ENCODE results near the gene SCNN1A. TPM values are rescaled to one million over a fixed set of nuclear protein-coding genes. Genes with fewer than 3 reads are reported as not detected.

Gene SCNN1A
- total and polyA plus RNA-seq, 2 donors (not counting 1 experiment from before 2014, with no cell fraction given): under 0.01 to 0.05 TPM

DNA sequence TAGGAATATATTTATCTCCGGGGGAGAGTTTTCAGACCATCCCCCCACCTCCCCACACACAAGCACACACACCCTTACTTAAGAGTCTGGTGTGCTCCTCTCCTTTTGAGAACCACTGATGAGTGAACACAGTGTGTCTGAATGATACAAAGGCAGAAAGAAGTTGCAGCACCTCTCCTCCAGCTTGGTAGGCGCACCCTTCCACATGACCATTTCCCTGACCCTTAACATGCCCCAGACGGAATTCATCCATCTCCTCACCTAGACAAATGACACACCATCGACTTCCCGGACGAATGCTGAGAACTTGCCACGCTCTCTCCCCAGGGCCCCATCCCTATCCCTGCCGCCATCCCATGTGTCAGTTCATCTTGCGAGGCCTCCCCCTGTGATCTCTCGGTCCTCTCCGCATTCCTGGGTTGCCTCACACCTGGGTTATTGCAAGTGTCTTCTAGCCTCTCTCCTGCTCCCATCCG lies 37.4 kb downstream of the SCNN1A start:
- Histone ChIP-seq H3K9me3 (ENCODE audit: control insufficient read depth, insufficient read depth, low read depth, low read length) (no peaks in the 10 kb centered on the region), H3K27me3 (ENCODE audit: control insufficient read depth, insufficient read depth, low read length) (no peaks in the 10 kb centered on the region), H3K27ac (ENCODE audit: insufficient read depth, low read length) (peak overlapping the region; percentile 99), H3K4me3 (replicated peaks in 1 of 4; ENCODE audit: control extremely low read depth in 1 of 4, insufficient read depth in 1 of 4, low read depth in 3 of 4, low read length in 4 of 4) (peak overlapping the region; percentile 34 to 100 (median 66)), H3K36me3 (ENCODE audit: control insufficient read depth, insufficient read depth, low read length) (peaks cover 14% of the 10 kb centered on the region), H3K4me1 (ENCODE audit: control insufficient read depth, extremely low read depth, insufficient read depth, low read length) (peaks cover 53% of the 10 kb centered on the region), H3K79me2 (ENCODE audit: control insufficient read depth, insufficient read depth, low read length) (peaks cover 80% of the 10 kb centered on the region), H3K4me2 (ENCODE audit: extremely low read depth, insufficient read depth, low read length) (peak overlapping the region; percentile 95), H3K9ac (ENCODE audit: insufficient read depth, low read length) (peak overlapping the region; percentile 75), H4K20me1 (ENCODE audit: control insufficient read depth, extremely low read depth, insufficient read depth, low read length) (peaks cover 2% of the 10 kb centered on the region), H2AFZ (ENCODE audit: low read length) (no peak overlapping the region)
- TF ChIP-seq EZH2 (IDR thresholded peaks at IDR 0.05; ENCODE audit: low read length, missing control alignments): no peak
- TF ChIP-seq, protein P1, sequence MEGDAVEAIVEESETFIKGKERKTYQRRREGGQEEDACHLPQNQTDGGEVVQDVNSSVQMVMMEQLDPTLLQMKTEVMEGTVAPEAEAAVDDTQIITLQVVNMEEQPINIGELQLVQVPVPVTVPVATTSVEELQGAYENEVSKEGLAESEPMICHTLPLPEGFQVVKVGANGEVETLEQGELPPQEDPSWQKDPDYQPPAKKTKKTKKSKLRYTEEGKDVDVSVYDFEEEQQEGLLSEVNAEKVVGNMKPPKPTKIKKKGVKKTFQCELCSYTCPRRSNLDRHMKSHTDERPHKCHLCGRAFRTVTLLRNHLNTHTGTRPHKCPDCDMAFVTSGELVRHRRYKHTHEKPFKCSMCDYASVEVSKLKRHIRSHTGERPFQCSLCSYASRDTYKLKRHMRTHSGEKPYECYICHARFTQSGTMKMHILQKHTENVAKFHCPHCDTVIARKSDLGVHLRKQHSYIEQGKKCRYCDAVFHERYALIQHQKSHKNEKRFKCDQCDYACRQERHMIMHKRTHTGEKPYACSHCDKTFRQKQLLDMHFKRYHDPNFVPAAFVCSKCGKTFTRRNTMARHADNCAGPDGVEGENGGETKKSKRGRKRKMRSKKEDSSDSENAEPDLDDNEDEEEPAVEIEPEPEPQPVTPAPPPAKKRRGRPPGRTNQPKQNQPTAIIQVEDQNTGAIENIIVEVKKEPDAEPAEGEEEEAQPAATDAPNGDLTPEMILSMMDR (conservative IDR thresholded peaks at IDR 0.05 in 1 of 2, IDR thresholded peaks at IDR 0.05 in 1 of 2; ENCODE audit: low read depth in 1 of 2, low read length in 2 of 2): no peak
- DNase-seq (ENCODE audit: low read depth in 2 of 2): peak; percentile 63 to 69

DNA sequence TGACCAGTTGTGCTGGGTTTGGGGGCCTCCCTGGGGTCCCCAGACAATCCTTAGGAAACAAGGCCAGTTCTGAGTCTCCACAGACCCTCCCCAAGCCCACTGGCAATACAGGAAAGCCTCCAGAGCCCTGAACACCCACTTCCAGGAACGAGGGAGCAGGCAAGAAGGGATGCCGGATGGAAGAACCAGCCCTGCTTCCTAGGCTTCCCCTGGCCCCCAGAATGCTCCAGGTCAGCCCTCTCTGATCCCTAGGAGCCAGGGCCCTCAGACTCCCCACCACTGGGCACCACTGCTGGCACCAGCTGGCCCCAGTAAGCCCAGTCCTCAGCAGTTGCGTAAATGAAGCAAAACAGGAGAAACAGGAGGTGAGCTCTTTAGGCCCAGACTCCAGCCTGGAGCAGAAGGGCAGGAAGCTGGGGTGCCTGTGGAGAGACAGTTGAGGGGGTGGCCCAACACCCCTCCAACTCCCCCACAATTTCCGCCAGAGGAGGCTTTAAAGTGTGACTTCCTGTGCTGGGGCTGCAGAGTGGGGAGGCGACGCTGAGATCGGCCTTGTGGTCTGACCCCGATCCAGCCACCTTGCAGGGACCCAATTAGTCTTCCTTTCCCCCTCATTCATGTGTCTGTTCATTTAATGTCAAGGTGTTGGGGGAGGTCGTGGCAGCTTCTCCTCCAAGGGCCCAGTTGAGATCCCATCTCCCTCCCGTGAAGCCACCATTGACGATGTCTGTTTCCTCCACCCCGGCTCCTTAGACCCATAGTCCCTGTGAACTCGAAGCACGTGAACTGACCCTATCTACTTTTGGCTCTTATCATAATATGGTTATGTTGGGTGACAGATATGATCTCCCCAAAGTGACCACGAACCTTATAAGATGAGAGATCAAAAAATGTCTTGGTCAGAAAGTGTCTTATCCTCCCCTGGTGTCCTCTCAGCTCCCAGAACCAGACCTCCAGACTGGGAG lies 38.2 kb downstream of the SCNN1A start:
- H3K4me2 ChIP-seq (ENCODE audit: extremely low read depth, insufficient read depth, low read length): peak overlapping the region; percentile 95
- DNase-seq (ENCODE audit: low read depth in 2 of 2): no peak
- peak overlapping the region; percentile 34 to 100 (median 66) for H3K4me3 ChIP-seq (replicated peaks in 1 of 4; ENCODE audit: control extremely low read depth in 1 of 4, insufficient read depth in 1 of 4, low read depth in 3 of 4, low read length in 4 of 4)
- TF ChIP-seq EZH2 (IDR thresholded peaks at IDR 0.05; ENCODE audit: low read length, missing control alignments): no peak
- TF ChIP-seq, protein P1 (conservative IDR thresholded peaks at IDR 0.05 in 1 of 2, IDR thresholded peaks at IDR 0.05 in 1 of 2; ENCODE audit: low read depth in 1 of 2, low read length in 2 of 2): no peak
- H3K9ac ChIP-seq (ENCODE audit: insufficient read depth, low read length): peak overlapping the region; percentile 75
- no peak overlapping the region for H2AFZ ChIP-seq (ENCODE audit: low read length)
- H4K20me1 ChIP-seq (ENCODE audit: control insufficient read depth, extremely low read depth, insufficient read depth, low read length): peaks cover 2% of the 10 kb centered on the region
- no peaks in the 10 kb centered on the region for H3K9me3 ChIP-seq (ENCODE audit: control insufficient read depth, insufficient read depth, low read depth, low read length)
- H3K27ac ChIP-seq (ENCODE audit: insufficient read depth, low read length): peak overlapping the region; percentile 99
- peaks cover 18% of the 10 kb centered on the region for H3K36me3 ChIP-seq (ENCODE audit: control insufficient read depth, insufficient read depth, low read length)
- H3K4me1 ChIP-seq (ENCODE audit: control insufficient read depth, extremely low read depth, insufficient read depth, low read length): peaks cover 51% of the 10 kb centered on the region
- no peaks in the 10 kb centered on the region for H3K27me3 ChIP-seq (ENCODE audit: control insufficient read depth, insufficient read depth, low read length)
- peaks cover 86% of the 10 kb centered on the region for H3K79me2 ChIP-seq (ENCODE audit: control insufficient read depth, insufficient read depth, low read length)

DNA sequence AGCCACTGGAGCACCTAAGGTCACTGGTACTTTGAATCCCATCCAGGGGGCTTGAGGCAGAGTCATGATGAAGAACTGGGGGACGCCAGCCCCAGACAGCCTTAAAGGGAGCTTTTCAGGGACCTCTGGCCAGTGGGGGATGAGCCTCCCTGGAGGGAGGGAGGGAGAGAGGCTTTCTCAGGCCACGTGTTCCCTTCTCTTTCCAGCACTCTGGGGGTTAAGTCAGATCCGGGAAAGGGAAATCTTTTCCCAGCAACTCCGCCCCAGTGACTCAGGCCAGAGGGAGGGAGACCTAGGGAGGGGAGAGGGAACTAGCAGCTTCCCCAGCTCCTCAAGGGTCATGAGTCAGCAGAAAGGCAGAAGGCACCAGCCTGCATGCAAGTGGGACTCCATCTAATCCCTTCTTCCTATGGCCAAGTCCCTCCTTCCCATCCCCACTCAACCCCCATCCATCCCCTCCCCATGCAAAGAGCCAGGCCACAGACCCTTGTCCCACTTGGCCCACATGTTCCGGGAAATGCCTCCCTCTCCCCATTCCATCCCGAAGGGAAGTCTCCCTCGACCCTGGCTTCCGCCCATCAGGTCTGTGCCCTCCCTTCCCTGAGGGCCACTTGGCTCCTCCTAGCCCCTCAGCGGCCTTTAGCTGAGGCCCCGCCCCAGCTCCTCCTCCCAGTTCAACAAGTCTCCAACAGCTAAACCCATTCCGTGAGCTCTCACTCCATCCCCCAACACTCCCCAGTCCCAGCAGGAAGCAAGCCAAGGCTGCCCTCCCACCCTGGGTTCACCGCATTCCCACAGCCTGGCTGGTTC lies 39.1 kb downstream of the SCNN1A start:
- Histone ChIP-seq H3K4me1 (ENCODE audit: control insufficient read depth, extremely low read depth, insufficient read depth, low read length) (peaks cover 51% of the 10 kb centered on the region), H3K27me3 (ENCODE audit: control insufficient read depth, insufficient read depth, low read length) (no peaks in the 10 kb centered on the region), H4K20me1 (ENCODE audit: control insufficient read depth, extremely low read depth, insufficient read depth, low read length) (peaks cover 2% of the 10 kb centered on the region), H3K4me3 (replicated peaks in 1 of 4; ENCODE audit: control extremely low read depth in 1 of 4, insufficient read depth in 1 of 4, low read depth in 3 of 4, low read length in 4 of 4) (peak overlapping the region; percentile 34 to 100 (median 67)), H3K9ac (ENCODE audit: insufficient read depth, low read length) (peak overlapping the region; percentile 80), H3K9me3 (ENCODE audit: control insufficient read depth, insufficient read depth, low read depth, low read length) (no peaks in the 10 kb centered on the region), H3K27ac (ENCODE audit: insufficient read depth, low read length) (peak overlapping the region; percentile 99), H3K4me2 (ENCODE audit: extremely low read depth, insufficient read depth, low read length) (peak overlapping the region; percentile 95), H3K36me3 (ENCODE audit: control insufficient read depth, insufficient read depth, low read length) (peaks cover 21% of the 10 kb centered on the region), H3K79me2 (ENCODE audit: control insufficient read depth, insufficient read depth, low read length) (peaks cover 85% of the 10 kb centered on the region), H2AFZ (ENCODE audit: low read length) (no peak overlapping the region)
- DNase-seq (ENCODE audit: low read depth in 2 of 2): peak; percentile 100
- TF ChIP-seq, protein P1 (conservative IDR thresholded peaks at IDR 0.05 in 1 of 2, IDR thresholded peaks at IDR 0.05 in 1 of 2; ENCODE audit: low read depth in 1 of 2, low read length in 2 of 2): no peak
- TF ChIP-seq EZH2 (IDR thresholded peaks at IDR 0.05; ENCODE audit: low read length, missing control alignments): no peak
